Spleen (tissue), 11 donors: ENCODE results near the gene ADAM19. TPM values are rescaled to one million over a fixed set of nuclear protein-coding genes. Genes with fewer than 3 reads are reported as not detected.

Experiments
- DNase-seq: peaks from one replicate; pipeline ENCODE4 v3.0.0-alpha.2; 2020
- H3K27ac ChIP-seq, 8 donors: fragments of 200-600 bp; sonication (generic) in 7 of 8; 1 replicate in 4 of 8; 2 replicates in 4 of 8; pipeline versions ENCODE4 v1.5.0 to v1.8.0; 2016 to 2021; ENCODE audit warnings: inconsistent platforms in 4 of 8, mild to moderate bottlenecking in 4 of 8, moderate library complexity in 1 of 8
- H3K27me3 ChIP-seq, 7 donors: fragments of 200-600 bp; sonication (generic) in 6 of 7; replicated peaks in 1 of 7; 1 replicate in 4 of 7; 2 replicates in 3 of 7; pipeline versions ENCODE4 v1.5.0 to v1.8.0; 2016 to 2021; ENCODE audit warnings: inconsistent platforms in 3 of 7, mild to moderate bottlenecking in 1 of 7
- H3K36me3 ChIP-seq, 6 donors: fragments of 200-600 bp; sonication (generic) in 5 of 6; 1 replicate in 4 of 6; 2 replicates in 2 of 6; pipeline versions ENCODE4 v1.5.0 to v1.8.0; 2016 to 2021; ENCODE audit warnings: inconsistent platforms in 2 of 6
- H3K4me1 ChIP-seq, 6 donors: fragments of 200-600 bp; sonication (generic) in 5 of 6; 1 replicate in 3 of 6; 2 replicates in 3 of 6; pipeline versions ENCODE4 v1.5.0 to v1.8.0; 2016 to 2021; ENCODE audit warnings: inconsistent platforms in 3 of 6
- H3K4me3 ChIP-seq, 8 donors: fragments of 200-600 bp; sonication (generic) in 7 of 8; 1 replicate in 4 of 8; 2 replicates in 4 of 8; pipeline versions ENCODE4 v1.5.0 to v1.8.0; 2016 to 2021; ENCODE audit warnings: inconsistent platforms in 4 of 8, mild to moderate bottlenecking in 4 of 8, moderate library complexity in 2 of 8
- H3K9me3 ChIP-seq, 8 donors: fragments of 200-600 bp; sonication (generic) in 7 of 8; 1 replicate in 4 of 8; 2 replicates in 4 of 8; pipeline versions ENCODE4 v1.5.0 to v1.8.0; 2016 to 2021; ENCODE audit warnings: inconsistent platforms in 4 of 8
- CTCF ChIP-seq, 11 experiments: fragments of 200-600 bp in 7 of 11; fragments of 450-650 bp in 4 of 11; sonication (generic) in 4 of 11; IDR thresholded peaks in 8 of 11; conservative IDR thresholded peaks in 3 of 11; 1 replicate in 7 of 11; 2 replicates in 4 of 11; pipeline versions ENCODE4 v1.4.0 to v1.8.0; 2016 to 2021; ENCODE audit warnings: antibody characterized with exemption in 11 of 11, inconsistent platforms in 4 of 11, mild to moderate bottlenecking in 1 of 11
- POLR2A ChIP-seq, 3 donors: fragments of 450-650 bp; IDR thresholded peaks; one replicate each; pipeline ENCODE4 v1.5.1; 2017; ENCODE audit warnings: antibody characterized with exemption in 3 of 3, mild to moderate bottlenecking in 1 of 3
- POLR2AphosphoS5 ChIP-seq, 3 donors: sonication (generic); formaldehyde crosslinking; IDR thresholded peaks; one replicate each; pipeline ENCODE4 v1.5.1; 2017; ENCODE audit warnings: antibody characterized with exemption in 3 of 3
- WGBS, 5 donors: extraction: QIAGEN DNeasy Blood & Tissue Kit in 3 of 5; methylation state at CpG; one replicate each; pipeline versions ENCODE4 v1.1.5 to v1.1.7; 2013 to 2018; 5-methylcytosine and 5-hydroxymethylcytosine counted together
- intact Hi-C: fragments of 100-400 bp; cut with DNase I; formaldehyde crosslinking; loops from one replicate; pipeline ENCODE4 v1.15.0; 2023; ENCODE audit warnings: low total_unique reads
- polyA plus RNA-seq, 3 donors: library from polyadenylated mRNA; stranded (reverse); fragments of 200-250 nt; gene quantifications; one replicate each; pipeline ENCODE4 v1.2.1, GENCODE V29; 2013
- total RNA-seq, 7 donors: library from RNA; depleted of rRNA in 3 of 7; stranded (reverse); fragments of >200 nt in 3 of 7; fragmentation: NEBNext Ultra II Directional in 4 of 7; extraction: Animal tissue kit (Norgen Biotek cat#: 25700) in 4 of 7; gene quantifications; one replicate each; pipeline versions ENCODE4 v1.1.0 to v1.2.1, GENCODE V29; 2016 to 2021
- donor health status: healthy with polysubstance abuse.
- donor health status: DM: no; HTN: no; CAD: no; lungs with moderate emphysema.
- donor health status: DM: no; HTN: no; CAD: no.
- donor health status: Bipolar disorder and iron deficiency.
- donor health status: healthy.
- donor health status: DM: no; HTN: no; CAD: no.
- donor health status: DM: yes; HTN: yes; CAD: no.

ADAM19 gene
- total and polyA plus RNA-seq, 10 donors, result 10.9 to 71.1 (median 51.5) TPM

DNA sequence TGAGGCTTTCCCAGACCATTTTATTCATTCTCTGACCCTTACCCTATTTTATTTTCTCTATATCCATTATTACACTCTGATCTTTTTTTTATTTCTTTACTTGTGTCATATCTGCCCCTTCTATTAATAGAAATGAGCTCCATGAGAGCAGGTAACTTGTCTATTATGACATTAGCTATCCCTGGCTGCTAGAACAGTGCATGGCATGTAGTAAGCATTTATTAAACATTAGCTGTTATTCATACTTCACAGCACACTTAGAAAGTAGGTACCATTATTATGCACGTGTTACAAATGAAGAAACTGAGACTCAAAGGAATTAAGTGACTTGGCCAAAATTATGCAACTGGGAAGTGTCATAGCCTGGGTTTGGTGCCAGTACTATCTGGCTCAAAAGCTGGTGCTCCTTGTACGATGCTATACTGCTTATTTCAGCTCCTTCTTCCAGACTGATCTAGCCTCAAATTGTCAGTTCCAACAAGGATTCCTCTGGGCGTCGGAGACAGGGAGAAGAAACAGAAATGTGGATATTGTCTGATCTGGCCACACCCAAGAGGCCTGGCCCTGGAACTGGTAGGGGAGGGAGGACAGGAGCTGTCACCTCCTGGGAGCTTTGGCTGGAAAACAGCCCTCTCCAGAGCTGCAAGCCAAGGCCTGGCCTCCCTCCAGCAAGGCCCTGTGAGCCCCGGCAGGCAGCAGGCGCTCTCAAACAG is 126.4 kb downstream of the ADAM19 start:
- 66 to 85% (median 82%) methylated on average over 6 of the region's 6 CpGs for WGBS, 5 donors
- no peak for DNase-seq

GRCh38 chr5:157447201-157447637 is 128.4 kb downstream of the ADAM19 start:
- TF ChIP-seq POLR2AphosphoS5 (IDR thresholded peaks at IDR 0.05), result no peak
- no peak for TF ChIP-seq CTCF (IDR thresholded peaks at IDR 0.05 in 8 of 11, conservative IDR thresholded peaks at IDR 0.05 in 3 of 11)
- TF ChIP-seq POLR2A (IDR thresholded peaks at IDR 0.05), result no peak
- no peak overlapping the region for H3K4me3 ChIP-seq
- DNase-seq, result no peak
- no peaks in the 10 kb centered on the region for H3K9me3 ChIP-seq
- no peaks in the 10 kb centered on the region for H3K36me3 ChIP-seq
- no peak overlapping the region for H3K27ac ChIP-seq
- 87 to 100% (median 93%) methylated on average over 4 to 13 of the region's 13 CpGs for WGBS, 5 donors
- intact Hi-C loops, result no loop called here
- H3K4me1 ChIP-seq, result no peaks in the 10 kb centered on the region
- no peaks in the 10 kb centered on the region for H3K27me3 ChIP-seq

More for the DNA sequence above, 126.4 kb downstream of the ADAM19 start:
- H3K4me3 ChIP-seq, result no peak overlapping the region
- no peaks in the 10 kb centered on the region for H3K9me3 ChIP-seq
- no peak for TF ChIP-seq CTCF (IDR thresholded peaks at IDR 0.05 in 8 of 11, conservative IDR thresholded peaks at IDR 0.05 in 3 of 11)
- intact Hi-C loops, result no loop called here
- H3K27me3 ChIP-seq, result no peaks in the 10 kb centered on the region
- no peak overlapping the region for H3K27ac ChIP-seq
- no peaks in the 10 kb centered on the region for H3K36me3 ChIP-seq
- H3K4me1 ChIP-seq, result no peaks in the 10 kb centered on the region

DNA sequence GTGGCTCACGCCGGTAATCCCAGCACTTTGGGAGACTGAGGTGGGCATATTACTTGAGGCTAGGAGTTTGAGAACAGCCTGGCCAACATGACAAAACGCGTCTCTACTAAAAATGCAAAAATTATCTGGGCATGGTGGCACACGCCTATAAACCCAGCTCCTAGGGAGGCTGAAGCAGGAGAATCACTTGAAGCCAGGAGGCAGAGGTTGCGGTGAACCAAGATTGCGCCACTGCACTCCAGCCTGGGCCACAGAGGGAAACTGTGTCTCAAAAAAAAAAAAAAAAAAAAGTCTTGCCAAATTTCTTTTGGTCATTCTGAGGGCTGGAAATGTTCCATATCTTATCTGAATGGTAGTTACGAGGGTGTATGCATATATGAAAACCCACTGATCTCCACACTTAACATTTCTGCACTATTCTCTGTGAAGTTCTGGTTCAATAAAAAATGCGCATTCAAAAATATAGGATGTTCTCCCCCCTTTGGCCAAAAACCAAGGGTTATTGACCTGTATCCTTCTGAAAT is 129.1 kb downstream of the ADAM19 start:
- H3K4me3 ChIP-seq, result no peak overlapping the region
- H3K4me1 ChIP-seq, result no peaks in the 10 kb centered on the region
- no peaks in the 10 kb centered on the region for H3K9me3 ChIP-seq
- no peaks in the 10 kb centered on the region for H3K36me3 ChIP-seq
- 81 to 96% (median 90%) methylated on average over 9 of the region's 9 CpGs for WGBS, 5 donors
- no peak for TF ChIP-seq POLR2AphosphoS5 (IDR thresholded peaks at IDR 0.05)
- no peak for TF ChIP-seq CTCF (IDR thresholded peaks at IDR 0.05 in 8 of 11, conservative IDR thresholded peaks at IDR 0.05 in 3 of 11)
- TF ChIP-seq POLR2A (IDR thresholded peaks at IDR 0.05), result no peak
- H3K27me3 ChIP-seq, result no peaks in the 10 kb centered on the region
- no peak overlapping the region for H3K27ac ChIP-seq
- intact Hi-C loops, result no loop called here
- no peak for DNase-seq

DNA sequence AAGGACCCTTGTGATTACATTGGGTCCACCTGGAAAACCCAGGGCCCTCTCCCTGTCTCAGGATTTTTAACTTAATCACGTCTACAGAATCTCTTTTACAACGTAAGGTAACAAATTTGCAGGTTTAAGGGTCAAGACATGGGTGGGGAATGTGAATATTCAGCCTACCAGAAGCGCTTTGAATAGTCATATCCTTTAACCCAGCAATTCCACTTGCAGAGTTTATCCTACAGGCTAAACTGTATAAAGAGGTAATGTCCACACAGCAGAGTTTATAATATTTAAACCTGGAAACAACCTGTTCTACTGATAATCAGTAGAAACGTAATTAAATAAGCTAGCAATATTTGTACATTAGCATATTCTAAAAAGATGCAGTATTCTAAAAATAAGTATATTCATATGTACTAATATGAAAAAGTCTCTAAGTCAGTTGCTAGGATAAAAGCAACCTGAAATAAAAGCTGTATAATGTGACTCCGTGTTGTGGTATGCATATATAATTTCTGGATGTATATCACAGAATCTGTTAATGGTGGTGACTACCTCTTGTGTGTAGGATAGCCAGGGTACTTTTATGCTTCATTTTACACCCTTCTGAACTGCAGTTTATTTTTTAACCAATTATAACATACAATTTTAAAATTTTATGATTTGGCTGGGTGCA is 129.7 kb downstream of the ADAM19 start:
- intact Hi-C loops, result no loop called here
- WGBS, 5 donors, result 89 to 95% (median 92%) methylated on average over 5 of the region's 5 CpGs
- Histone ChIP-seq H3K36me3 (no peaks in the 10 kb centered on the region), H3K4me3 (no peak overlapping the region), H3K27ac (no peak overlapping the region), H3K27me3 (no peaks in the 10 kb centered on the region), H3K9me3 (no peaks in the 10 kb centered on the region), H3K4me1 (no peaks in the 10 kb centered on the region)
- DNase-seq, result no peak
- TF ChIP-seq POLR2AphosphoS5 (IDR thresholded peaks at IDR 0.05) (no peak), CTCF (IDR thresholded peaks at IDR 0.05 in 8 of 11, conservative IDR thresholded peaks at IDR 0.05 in 3 of 11) (no peak), POLR2A (IDR thresholded peaks at IDR 0.05) (no peak)
